DOHH2 (cell line): ENCODE data around the gene MRPL57.

Experiments
- CTCF ChIP-seq: fragments of 200-600 bp; sonication (generic); IDR thresholded peaks from one replicate; pipeline ENCODE4 v1.5.1; 2014; ENCODE audit warnings: antibody characterized with exemption, mild to moderate bottlenecking, low read depth, low read length; ENCODE audit not compliant: poor library complexity, severe bottlenecking
- EZH2phosphoT487 ChIP-seq: fragments of 200-600 bp; sonication (generic); IDR thresholded peaks from 2 replicates; pipeline ENCODE4 v1.6.1; 2017; ENCODE audit warnings: borderline replicate concordance, mild to moderate bottlenecking, antibody characterized with exemption, low read length, moderate library complexity, mixed read lengths

DNA sequence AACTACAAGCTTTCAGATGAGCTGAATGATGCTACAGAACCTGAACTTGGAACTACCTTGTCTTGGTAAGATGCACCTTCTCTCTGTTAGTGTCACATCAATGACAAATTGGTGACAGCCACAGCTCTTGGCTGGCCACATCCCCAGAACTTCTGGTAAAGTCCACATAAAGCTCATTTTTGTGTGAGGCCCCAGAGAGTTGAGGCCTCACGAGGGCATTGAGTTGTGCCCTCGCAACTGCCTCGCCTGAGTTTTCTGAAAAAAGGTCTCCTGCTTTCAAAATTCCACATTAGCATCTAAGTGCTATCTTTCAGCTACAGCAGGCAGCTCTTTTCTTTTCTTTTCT lies 42.6 kb downstream of the MRPL57 start:
- TF ChIP-seq CTCF (no peak), EZH2phosphoT487 (no peak)
